GM18505 (cell line): ENCODE results near the gene SETD3.

Experiments
- ATAC-seq: cut with Tn5 transposase; IDR thresholded peaks from one replicate; pipeline ENCODE4 v1.9.1; 2021; ENCODE audit not compliant: unreplicated experiment
- POLR2A ChIP-seq: IDR thresholded peaks from 4 replicates; pipeline ENCODE4 v1.6.1; 2011; ENCODE audit warnings: borderline replicate concordance; ENCODE audit not compliant: insufficient read depth, insufficient read length; ENCODE audit errors: extremely low read depth

The SETD3 gene

DNA sequence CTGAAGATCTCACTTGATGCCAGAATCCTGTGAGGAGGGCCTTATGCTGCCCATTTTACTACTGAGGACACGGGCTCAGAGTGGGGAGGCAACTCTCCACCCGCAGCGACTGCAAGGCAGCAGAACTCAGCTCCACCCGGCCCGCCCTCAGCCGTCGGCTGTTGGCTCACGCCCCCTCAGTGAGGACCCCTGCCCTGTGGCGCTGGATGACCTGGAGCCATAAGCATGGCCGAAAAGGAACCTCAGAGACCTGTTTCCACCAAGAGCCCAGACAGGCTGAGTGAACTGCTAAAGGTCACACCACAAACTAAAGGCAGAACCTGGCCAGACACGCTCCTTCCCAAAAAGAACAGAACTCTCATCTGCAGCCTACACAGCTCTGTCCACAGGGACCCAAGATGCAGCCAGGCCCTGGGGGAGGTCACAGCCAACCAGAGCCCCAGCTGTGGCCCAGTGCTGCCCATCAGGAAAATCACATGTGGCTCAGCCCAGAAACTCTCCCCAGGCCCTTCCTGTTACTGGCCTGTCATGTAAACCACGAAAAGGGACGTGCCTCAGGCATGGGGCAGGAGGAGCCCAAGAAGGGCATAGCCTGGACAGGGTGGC, 33.4 kb upstream of the SETD3 start:
- ATAC-seq = no peak
- TF ChIP-seq POLR2A = no peak

DNA sequence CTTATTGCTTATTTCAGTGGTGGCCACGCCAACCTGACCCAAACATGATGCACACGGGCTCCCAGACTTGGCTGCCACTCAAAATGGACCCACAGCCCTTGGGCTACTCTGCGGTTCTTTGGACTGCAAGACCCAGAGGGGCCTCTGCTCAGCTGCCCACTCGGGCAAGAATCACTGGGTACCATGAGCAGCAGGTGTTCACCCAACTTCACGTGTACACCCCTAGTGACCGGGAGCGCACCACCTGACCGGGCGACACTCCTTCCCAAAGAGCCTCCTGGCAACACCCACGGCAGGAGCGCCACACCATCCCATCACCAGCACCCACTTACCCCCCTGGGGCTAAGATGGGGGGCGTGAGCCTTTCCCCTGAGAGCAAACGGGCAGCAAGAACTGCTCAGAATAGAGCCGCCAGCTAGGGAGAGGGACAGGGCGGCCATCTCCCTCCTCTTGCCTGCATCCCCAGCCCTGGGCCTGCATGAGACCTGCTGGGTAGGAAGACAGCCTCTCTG, 32.6 kb upstream of the SETD3 start:
- ATAC-seq = no peak
- TF ChIP-seq POLR2A = no peak

DNA sequence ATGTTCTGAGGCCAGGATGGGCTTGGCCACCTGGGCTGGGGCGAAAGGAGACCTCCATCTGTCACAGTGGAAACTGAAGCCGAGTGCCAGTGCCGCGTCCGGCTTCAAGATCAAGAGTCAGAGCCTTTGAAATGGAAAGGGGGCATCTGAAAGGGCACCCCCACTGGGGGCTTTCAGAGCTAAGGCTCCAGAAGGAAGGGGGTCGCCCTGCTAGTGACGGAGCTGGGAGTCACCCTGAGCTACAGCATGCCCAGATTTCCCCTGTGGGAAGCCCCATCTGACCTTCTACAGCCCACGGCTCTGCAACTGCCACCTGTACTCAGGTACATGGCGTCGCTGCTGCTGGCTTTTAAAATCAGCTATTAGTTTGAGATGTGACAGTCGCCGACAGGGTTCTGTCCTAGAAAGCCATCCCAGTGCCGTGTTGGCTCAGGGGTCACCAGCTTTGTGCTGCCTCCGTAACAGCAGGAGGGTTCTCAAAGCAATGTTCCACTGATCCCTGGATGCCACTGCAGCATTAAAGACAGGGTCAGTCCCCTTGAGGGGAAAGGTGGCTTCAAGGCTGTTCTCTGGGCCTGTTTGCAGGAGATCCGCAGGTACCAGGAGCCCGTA, 32.0 kb upstream of the SETD3 start:
- ATAC-seq = no peak
- peak; percentile 23 for TF ChIP-seq POLR2A

DNA sequence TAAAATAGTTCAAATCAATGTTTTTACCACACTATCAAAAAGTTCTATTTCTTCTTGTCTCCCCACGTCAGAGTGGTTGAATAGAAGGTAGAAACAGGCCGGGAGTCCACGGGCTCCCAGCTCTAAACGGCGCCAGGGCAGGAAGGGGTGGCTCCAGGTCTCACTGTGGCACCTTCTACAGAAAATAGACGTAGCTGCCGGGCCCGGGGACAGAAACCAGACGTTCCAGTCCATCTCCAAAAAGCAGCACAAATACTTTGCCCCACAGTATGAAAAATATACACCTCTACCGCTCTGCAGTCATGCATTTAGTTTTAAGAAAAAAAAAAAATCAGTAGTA, 31.4 kb upstream of the SETD3 start:
- no peak for TF ChIP-seq POLR2A
- no peak for ATAC-seq

DNA sequence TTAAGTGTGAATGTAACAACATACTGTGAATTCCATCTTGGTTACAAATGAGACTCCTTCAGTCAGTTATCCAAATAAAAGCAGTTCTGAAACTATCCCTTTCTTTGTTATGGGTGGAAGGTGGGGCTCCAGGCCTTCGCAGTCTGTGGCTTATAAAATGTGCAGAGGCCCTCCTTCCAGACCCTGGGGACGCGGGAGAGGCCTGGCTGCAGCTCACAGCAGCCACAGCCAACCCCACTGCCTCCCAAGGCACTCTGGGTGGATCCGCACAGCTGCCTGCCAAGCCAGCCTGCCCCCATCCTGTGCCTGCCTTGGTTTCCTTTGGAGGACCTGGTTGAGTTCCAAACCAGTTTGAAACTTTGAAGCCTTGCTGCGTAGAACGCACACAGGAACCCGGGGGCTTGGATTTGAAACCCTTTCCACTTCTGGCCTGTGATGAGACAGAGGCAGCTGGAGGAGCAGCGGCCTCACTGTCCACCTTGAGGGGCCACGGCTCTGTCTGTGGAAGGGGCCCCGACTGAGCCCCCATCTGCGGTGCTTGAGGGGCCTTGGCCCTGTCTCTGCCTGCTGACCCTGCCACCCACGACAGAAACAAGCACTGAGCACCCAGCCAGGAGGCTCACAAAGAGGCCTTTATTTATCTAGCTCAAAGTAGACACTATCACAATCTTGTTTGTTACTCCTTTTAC, 30.9 kb upstream of the SETD3 start:
- TF ChIP-seq POLR2A = no peak
- no peak for ATAC-seq

DNA sequence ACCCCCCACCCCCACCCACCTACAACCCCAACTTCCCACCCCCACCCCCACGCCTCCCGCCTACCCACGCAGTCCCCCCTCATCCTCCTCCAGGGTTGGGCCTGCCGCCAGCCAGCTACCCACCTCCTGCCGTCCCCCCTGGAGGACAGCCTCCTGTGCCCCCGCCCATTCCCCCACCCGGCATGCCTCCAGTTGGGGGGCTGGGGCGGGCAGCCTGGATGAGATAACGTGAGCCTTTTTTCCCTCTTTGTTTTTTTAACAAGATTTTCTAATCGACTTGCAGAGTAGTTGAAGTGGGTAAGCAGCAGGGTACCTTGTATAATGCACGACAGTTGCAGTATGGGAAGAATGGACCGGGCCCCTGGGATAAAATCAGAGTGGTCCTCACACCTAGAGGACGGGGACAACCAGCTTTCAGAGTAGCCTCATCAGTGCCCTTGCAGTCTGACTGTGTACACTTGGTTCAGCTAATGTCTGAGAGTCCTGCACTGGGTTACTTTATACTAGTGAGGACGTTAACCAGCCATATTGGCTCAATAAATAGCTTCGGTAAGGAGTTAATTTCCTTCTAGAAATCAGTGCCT, 30.0 kb upstream of the SETD3 start:
- ATAC-seq = no peak
- no peak for TF ChIP-seq POLR2A

DNA sequence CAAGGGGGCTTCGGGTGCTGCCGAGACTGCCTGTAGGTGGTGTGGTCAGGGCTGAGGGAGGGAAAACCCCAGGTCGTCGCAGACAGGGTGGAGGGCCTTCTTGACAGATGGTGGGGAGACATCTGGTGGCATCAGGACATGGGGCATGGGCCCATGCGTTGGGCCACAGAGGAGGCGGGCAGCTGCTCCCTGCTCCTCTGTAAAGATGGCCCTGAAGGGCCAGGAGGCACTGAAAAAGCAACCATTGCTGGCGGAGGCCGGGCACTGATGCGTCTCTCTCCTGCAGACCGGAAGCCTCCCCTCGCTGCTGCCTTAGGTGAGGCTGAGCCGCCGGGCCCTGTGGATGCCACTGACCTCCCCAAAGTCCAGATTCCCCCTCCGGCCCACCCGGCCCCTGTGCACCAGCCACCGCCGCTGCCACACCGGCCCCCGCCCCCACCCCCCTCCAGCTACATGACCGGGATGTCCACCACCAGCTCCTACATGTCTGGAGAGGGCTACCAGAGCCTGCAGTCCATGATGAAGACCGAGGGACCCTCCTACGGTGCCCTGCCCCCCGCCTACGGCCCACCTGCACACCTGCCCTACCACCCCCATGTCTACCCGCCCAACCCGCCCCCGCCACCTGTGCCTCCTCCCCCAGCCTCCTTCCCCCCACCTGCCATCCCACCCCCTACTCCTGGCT, 29.4 kb upstream of the SETD3 start:
- no peak for TF ChIP-seq POLR2A
- ATAC-seq = no peak

DNA sequence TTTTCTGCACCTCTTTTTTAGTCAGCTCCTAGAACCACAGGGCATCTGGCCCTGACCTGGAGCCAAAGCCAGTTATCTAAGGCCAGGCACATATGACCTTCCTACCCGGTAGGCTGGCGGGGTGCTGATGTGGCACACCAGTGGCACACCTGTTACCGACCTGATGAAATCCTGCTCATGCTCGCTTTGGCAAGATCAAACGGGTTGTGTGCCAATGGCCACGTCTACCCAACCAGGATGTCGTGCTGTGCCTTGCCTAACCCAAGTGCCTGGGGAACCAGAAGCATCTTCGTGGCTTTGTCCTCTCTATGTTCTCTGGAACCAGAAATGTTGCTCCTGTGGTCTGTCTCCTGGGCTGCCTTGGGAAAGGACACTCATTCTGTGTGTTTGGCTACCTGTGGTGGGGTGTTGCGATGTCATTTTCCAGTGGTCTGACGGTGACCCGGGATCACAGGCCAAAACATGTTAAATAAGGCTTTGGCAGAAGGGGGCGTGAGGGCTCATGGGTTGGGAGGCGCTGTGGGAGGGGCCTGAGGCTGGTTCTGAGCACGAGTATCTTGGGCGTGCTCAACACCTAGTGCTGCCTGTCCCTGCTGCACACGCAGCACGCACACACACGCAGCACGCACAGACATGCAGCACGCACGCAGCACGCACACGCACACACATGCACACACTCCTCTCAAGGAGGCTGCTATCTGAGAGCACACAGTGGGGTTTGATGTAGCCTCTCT, 28.4 kb upstream of the SETD3 start:
- TF ChIP-seq POLR2A = no peak
- ATAC-seq = no peak

DNA sequence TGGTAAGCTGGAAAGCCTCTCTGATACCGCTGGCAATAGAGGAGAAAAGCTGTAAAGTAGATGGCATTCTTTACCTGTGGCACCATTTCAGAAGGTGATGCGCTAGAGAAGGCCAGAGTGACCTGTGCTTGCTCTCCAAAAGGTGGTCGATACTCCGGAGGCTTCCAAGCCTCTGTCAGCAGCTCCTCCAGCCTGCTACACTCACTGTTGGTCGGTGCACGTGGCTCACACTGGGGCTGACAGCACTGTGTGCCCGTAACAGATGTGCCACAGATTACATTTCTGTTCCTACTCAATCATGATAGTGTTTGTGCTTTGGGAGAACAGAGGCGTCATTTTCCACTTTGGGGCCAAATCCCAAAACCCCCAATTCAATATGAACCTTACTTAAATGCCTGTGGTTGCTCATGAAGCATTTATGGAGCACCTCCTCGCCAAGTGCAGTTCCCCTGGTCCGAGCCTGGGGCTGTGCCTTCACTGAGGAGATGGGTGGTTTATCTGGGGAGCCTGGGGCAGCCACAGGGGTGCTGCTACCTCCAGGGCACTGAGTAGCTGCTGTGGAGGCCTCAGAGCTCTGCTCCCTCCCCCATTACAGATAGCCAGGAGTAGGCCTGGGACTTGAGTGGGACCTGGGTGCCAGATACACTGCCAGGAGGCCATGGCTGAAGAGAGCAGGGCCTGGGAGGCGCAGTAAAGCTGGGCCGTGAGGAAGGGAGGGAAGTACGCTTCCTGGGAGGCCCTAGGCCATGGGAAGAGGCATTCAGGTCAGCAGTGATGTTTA, 27.4 kb upstream of the SETD3 start:
- no peak for TF ChIP-seq POLR2A
- no peak for ATAC-seq

DNA sequence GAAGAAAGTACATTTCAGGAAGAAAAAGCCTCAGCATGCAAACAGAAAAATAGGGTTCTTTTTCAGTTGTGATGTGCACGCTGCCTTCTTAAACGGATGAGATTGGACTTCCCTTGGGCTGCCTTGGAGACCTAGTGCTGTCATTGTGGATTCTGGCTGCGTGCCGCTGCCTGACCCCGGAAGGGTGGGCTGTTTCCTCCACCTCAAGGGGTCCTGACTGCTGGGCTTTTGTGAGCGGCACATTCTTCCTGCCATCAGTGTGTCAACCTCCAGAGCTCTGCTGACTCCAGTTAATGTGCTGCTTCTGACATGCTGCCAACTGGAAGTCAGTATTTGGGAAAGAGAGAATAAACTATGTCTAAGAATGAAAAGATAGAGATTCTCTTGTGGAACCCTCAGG, 25.6 kb upstream of the SETD3 start:
- TF ChIP-seq POLR2A = no peak
- no peak for ATAC-seq

DNA sequence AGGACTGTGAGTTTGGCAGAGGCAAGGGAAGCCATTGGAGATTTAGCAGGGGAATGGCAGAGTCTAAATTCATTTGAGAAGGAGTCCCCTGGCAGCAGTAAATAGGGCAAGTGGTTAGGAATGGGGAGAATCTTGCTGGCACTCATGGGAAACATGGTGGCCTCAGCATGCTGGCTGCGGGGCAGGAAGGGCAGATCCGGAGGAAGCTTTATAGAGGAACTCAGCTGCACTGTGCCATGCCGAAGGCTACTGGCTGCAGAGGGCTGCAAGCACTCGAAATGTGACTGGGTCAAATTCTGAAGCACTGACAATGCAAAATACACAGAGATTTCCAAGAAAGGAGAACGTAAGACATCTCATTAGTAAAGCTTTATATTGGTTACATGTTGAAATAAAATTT, 24.4 kb upstream of the SETD3 start:
- no peak for ATAC-seq
- no peak for TF ChIP-seq POLR2A

DNA sequence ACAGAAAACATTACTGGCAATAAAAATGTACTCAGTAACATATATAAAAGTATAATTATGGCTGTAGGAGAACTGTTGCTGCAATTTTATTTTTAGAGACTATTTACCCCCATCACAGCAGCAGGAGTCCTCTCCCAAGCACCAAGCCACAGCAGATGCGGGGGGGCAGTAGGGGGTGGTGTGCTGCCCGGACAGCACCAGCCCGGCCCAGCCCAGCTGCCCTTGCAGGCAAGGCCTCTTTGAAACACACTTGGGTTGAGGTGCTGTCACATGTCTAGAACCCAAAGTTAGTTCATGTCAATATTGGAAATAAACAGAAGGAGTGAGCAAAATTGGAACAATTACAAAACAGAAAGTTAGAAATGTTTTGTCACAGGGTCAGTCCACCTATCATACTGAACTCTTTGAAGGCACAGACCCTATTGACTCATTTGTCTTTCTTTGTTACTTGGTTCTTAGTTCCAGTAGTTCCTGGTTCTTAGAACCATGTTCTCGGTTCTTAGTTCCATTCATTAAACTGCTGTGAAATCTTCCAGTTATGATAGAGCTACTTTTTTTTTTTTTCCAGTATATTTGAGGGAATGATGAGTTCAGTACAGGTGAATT, 23.3 kb upstream of the SETD3 start:
- no peak for TF ChIP-seq POLR2A
- ATAC-seq = no peak
